DND-41 (cell line): ENCODE data around the gene GPC5.

Source experiments
- ATAC-seq: fragments of 200-7000 bp; cut with Tn5 transposase; 3 replicates; pipeline ENCODE4 v1.9.1; 2021; ENCODE audit warnings: low read depth; ENCODE audit not compliant: insufficient read depth
- DNase-seq: peaks from one replicate; pipeline ENCODE4 v3.0.0-alpha.2; 2020
- H2AFZ ChIP-seq: 2 replicates; pipeline ENCODE4 v1.6.0; 2012; ENCODE audit warnings: low read depth, low read length
- H3K27ac ChIP-seq: 2 replicates; pipeline ENCODE4 v1.5.1; 2012; ENCODE audit warnings: low read length, inconsistent platforms
- H3K27me3 ChIP-seq: fragments of 200-600 bp; sonication (generic); 2 replicates; pipeline ENCODE4 v1.6.0; 2012; ENCODE audit warnings: low read length, mild to moderate bottlenecking, inconsistent platforms; ENCODE audit not compliant: insufficient read depth, poor library complexity
- H3K36me3 ChIP-seq: 2 replicates; pipeline ENCODE4 v1.5.1; 2012; ENCODE audit warnings: low read length, inconsistent platforms; ENCODE audit not compliant: insufficient read depth
- H3K4me1 ChIP-seq: 2 replicates; pipeline ENCODE4 v1.5.1; 2012; ENCODE audit warnings: mild to moderate bottlenecking, low read length; ENCODE audit not compliant: insufficient read depth
- H3K4me2 ChIP-seq: 2 replicates; pipeline ENCODE4 v1.6.0; 2012; ENCODE audit warnings: mild to moderate bottlenecking, moderate library complexity, low read length, inconsistent platforms; ENCODE audit not compliant: insufficient read depth
- H3K4me3 ChIP-seq, 2 experiments: fragments of 200-600 bp in 1 of 2; shearing (Covaris generic) in 1 of 2; 2 replicates each; pipeline ENCODE4 v1.5.1; 2012 to 2016; ENCODE audit warnings: inconsistent platforms in 2 of 2, low read length in 2 of 2, mild to moderate bottlenecking in 2 of 2, low read depth in 1 of 2, moderate library complexity in 1 of 2
- H3K79me2 ChIP-seq: 2 replicates; pipeline ENCODE4 v1.6.0; 2012; ENCODE audit warnings: low read length, inconsistent platforms; ENCODE audit not compliant: insufficient read depth
- H3K9ac ChIP-seq: 2 replicates; pipeline ENCODE4 v1.6.0; 2012; ENCODE audit warnings: low read depth, mild to moderate bottlenecking, inconsistent platforms, low read length, moderate library complexity
- H3K9me3 ChIP-seq: 2 replicates; pipeline ENCODE4 v1.5.1; 2012; ENCODE audit warnings: low read length, moderate library complexity, mild to moderate bottlenecking, inconsistent platforms; ENCODE audit not compliant: insufficient read depth, severe bottlenecking
- H4K20me1 ChIP-seq: 2 replicates; pipeline ENCODE4 v1.6.0; 2012; ENCODE audit warnings: low read length; ENCODE audit not compliant: insufficient read depth
- CTCF ChIP-seq: IDR thresholded peaks from 2 replicates; pipeline ENCODE4 v1.5.1; 2012; ENCODE audit warnings: borderline replicate concordance, low read length, moderate library complexity, mild to moderate bottlenecking; ENCODE audit not compliant: poor library complexity, severe bottlenecking; ENCODE audit errors: extremely low read depth
- EZH2 ChIP-seq: IDR thresholded peaks from 3 replicates; pipeline ENCODE4 v1.6.1; 2012; ENCODE audit warnings: borderline replicate concordance, low read depth, mild to moderate bottlenecking, moderate library complexity, low read length, inconsistent platforms; ENCODE audit not compliant: severe bottlenecking

The GPC5 gene

GRCh38 chr13:91454666-91455065 lies 56.2 kb downstream of the GPC5 start:
- Histone ChIP-seq H3K36me3 (no peaks in the 10 kb centered on the region), H2AFZ (no peak overlapping the region), H3K4me2 (no peak overlapping the region), H3K79me2 (no peaks in the 10 kb centered on the region), H3K27ac (no peak overlapping the region), H3K4me3 (no peak overlapping the region), H4K20me1 (no peaks in the 10 kb centered on the region), H3K4me1 (no peaks in the 10 kb centered on the region), H3K27me3 (no peaks in the 10 kb centered on the region), H3K9ac (no peak overlapping the region), H3K9me3 (no peaks in the 10 kb centered on the region)
- ATAC-seq (no peak), DNase-seq (no peak)
- TF ChIP-seq EZH2 (no peak), CTCF (no peak)

- H3K27me3 ChIP-seq, result no peaks in the 10 kb centered on the region
- H3K36me3 ChIP-seq, result no peaks in the 10 kb centered on the region
- H3K4me1 ChIP-seq, result no peaks in the 10 kb centered on the region
- no peak overlapping the region for H3K27ac ChIP-seq
- TF ChIP-seq CTCF, result no peak
- TF ChIP-seq EZH2, result no peak
- no peak overlapping the region for H3K9ac ChIP-seq
- H2AFZ ChIP-seq, result no peak overlapping the region
- no peaks in the 10 kb centered on the region for H3K79me2 ChIP-seq
- no peak for DNase-seq
- H3K4me3 ChIP-seq, result no peak overlapping the region
- H4K20me1 ChIP-seq, result no peaks in the 10 kb centered on the region
- H3K9me3 ChIP-seq, result no peaks in the 10 kb centered on the region
- no peak overlapping the region for H3K4me2 ChIP-seq
- ATAC-seq, result no peak
Observed at GRCh38 chr13:91456837-91457236, 58.4 kb downstream of the GPC5 start.

GRCh38 chr13:91459485-91459884 lies 61.1 kb downstream of the GPC5 start:
- Histone ChIP-seq H3K27ac (no peak overlapping the region), H4K20me1 (no peaks in the 10 kb centered on the region), H3K79me2 (no peaks in the 10 kb centered on the region), H3K36me3 (no peaks in the 10 kb centered on the region), H2AFZ (no peak overlapping the region), H3K4me1 (no peaks in the 10 kb centered on the region), H3K9me3 (no peaks in the 10 kb centered on the region), H3K4me2 (no peak overlapping the region), H3K27me3 (no peaks in the 10 kb centered on the region), H3K9ac (no peak overlapping the region), H3K4me3 (no peak overlapping the region)
- DNase-seq (no peak), ATAC-seq (no peak)
- TF ChIP-seq CTCF (no peak), EZH2 (no peak)

- no peak for DNase-seq
- no peak overlapping the region for H3K4me3 ChIP-seq
Observed at GRCh38 chr13:91464336-91464735, 65.9 kb downstream of the GPC5 start.

More at GRCh38 chr13:91464336-91464735, 65.9 kb downstream of the GPC5 start:
- no peaks in the 10 kb centered on the region for H3K36me3 ChIP-seq
- no peak overlapping the region for H3K9ac ChIP-seq
- no peak for TF ChIP-seq CTCF
- H3K9me3 ChIP-seq, result no peaks in the 10 kb centered on the region
- no peaks in the 10 kb centered on the region for H3K4me1 ChIP-seq
- no peak overlapping the region for H3K4me2 ChIP-seq
- ATAC-seq, result no peak
- H3K27ac ChIP-seq, result no peak overlapping the region
- H4K20me1 ChIP-seq, result no peaks in the 10 kb centered on the region
- H2AFZ ChIP-seq, result no peak overlapping the region
- H3K79me2 ChIP-seq, result no peaks in the 10 kb centered on the region
- no peaks in the 10 kb centered on the region for H3K27me3 ChIP-seq
